Femur (tissue), 1 donor: ENCODE measurements around the gene GRAMD1A.
A peak's percentile ranks its signal among the peaks of the same experiment; 100 is the strongest.

Experiments used
- DNase-seq: peaks from one replicate; pipeline ENCODE4 v3.0.0-alpha.2; 2017

Gene GRAMD1A

DNA sequence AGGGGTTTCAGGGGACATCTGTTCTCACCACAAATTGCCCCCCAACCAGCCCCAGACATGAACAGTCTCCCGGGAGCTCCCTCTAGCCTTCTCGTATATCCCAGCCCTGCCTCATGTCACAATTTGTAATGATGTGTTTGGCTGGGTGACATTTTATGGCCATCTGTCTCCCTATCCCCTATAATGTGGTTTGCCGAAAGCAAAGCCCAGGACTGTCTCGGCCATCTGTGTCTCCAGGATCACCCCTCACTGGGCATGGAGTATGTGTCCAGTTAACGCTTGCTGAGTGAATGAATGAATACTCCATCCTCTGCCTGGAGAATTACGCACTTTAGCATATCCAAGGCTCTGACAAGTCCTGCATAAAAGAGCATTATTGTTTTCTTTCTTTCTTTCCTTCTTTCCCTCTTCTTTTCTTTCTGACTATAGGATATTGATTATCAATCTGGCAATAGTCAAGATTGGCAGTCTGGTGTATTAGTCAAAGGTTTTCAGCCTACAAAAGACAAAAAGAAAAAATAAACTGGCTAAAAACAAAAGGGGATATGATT is 56.5 kb downstream of the GRAMD1A start:
- no peak for DNase-seq

DNA sequence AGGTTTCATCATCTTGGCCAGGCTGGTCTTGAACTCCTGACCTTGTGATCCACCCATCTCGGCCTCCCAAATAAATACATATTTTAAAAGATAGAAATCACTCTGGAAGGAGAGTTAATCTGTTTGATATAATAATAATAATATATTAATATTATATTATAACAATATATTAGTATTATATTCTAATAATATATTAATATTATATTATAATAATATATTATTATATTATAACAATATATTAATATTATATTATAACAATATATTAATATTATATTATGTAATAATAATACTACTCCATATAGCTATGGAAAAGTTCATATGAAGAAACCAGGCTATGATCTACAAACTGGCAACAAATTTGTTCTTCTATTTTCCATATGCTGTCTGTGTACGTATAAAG is 58.2 kb downstream of the GRAMD1A start:
- DNase-seq: no peak

DNA sequence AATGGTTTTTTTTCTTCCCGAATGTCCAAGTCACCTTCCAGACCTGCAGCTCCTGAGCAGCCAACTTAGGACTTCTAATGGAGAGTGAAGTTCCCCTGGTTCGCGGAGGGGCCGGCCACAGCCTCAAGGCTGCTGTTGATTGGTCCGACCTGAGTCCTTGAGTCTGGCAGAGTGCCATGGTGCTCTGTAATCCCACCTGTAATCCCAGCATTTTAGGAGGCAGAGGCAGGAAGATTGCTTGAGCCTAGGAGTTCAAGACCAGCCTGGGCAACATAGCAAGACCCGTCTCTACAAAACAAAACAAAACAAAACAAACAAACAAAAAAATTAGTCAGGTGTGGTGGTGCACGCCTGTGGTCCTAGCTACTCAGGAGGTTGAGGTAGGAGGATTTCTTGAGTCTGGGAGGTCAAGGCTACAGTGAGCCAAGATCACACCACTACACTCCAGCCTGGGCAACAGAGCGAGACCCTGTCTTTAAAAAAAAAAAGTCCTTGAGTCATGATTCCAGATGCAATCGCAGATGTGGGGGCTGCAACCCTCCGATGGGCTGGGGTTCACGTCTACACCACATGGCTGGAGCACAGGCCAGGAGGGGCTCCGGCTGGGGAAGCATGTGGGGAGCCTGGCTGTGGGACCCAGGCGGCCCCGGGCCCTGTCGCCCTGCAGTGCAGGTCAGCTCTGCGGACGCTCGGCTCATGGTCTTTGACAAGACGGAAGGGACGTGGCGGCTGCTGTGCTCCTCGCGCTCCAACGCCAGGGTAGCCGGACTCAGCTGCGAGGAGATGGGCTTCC is 59.1 kb downstream of the GRAMD1A start:
- no peak for DNase-seq

DNA sequence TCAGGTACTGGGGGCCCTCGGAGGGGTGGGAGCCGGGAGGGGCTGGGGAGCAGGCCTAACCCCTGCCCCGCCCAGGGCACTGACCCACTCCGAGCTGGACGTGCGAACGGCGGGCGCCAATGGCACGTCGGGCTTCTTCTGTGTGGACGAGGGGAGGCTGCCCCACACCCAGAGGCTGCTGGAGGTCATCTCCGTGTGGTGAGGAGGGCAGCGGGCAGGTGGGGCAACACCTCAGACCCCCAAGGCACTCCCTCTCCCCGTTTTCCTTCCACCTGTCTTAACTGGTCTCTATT is 59.6 kb downstream of the GRAMD1A start:
- DNase-seq: no peak

DNA sequence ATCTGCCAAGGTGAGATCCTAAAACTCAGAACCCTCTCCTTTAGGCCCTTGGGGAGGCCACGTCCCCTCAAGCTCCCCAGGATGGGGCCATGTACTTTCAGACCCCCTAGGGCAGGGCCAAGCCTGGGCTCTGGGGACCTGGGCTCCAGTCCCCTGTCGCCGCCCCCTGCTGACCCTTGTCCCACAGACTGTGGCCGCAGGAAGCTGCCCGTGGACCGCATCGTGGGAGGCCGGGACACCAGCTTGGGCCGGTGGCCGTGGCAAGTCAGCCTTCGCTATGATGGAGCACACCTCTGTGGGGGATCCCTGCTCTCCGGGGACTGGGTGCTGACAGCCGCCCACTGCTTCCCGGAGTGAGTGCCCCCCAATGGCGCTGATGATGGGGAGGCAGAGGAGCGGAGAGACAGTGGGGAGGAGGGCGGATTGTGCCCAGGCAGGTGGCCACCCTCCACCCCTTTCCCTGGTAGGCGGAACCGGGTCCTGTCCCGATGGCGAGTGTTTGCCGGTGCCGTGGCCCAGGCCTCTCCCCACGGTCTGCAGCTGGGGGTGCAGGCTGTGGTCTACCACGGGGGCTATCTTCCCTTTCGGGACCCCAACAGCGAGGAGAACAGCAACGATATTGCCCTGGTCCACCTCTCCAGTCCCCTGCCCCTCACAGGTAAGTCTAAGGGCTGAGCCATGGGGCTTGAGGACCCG is 60.2 kb downstream of the GRAMD1A start:
- no peak for DNase-seq

DNA sequence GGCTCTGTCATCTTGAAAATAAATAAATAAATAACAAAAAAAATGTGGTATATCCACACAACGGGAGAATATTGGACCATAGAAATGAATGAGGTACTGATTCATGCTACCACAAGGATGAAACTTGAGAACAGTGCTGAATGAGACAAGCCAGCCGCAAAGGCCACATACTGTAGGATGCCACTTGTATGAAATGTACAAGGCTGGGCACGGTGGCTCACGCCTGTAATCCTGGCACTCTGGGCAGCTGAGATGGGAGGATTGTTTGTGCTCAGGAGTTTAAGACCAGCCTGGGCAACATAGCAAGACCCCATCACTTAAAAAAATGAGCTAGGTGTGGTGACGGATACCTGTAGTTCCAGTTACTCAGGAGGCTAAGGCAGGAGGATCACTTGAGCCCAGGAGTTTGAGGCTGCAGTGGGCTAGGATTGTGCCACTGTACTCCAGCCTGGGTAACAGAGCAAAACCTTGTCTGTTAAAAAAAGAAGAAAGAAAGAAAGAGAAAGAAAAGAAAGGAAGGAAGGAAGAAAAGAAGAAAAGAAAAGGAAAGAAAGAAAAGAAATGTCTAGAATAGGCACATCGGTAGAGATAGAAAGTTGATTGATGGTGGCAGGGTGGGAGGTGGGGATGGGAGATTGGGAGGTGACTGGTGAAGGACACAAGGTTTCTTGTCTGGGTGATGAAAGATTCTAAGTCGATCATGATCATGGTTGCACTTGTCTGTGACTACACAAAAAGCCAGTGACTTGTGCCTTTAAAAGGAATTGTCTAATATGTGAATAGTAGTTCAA is 61.7 kb downstream of the GRAMD1A start:
- DNase-seq: no peak

DNA sequence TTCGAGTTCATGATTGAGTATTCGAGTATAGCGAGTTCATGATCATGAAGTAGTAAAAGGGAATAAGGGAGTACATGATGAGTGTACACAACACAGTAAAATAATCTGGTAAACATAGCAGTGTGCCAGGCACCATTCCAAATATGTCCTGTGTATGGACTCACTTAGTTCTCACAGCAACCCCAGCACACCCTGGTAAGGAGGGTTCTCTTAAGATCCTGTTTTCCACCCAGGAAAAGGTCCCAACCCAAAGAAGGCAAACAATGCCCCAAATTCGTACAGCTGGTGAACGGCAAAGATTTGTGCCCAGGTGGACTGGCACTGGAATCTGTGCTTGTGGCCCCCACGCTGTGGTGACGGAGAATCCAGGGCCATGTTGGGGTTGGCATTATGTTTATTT is 62.8 kb downstream of the GRAMD1A start:
- DNase-seq: no peak

DNA sequence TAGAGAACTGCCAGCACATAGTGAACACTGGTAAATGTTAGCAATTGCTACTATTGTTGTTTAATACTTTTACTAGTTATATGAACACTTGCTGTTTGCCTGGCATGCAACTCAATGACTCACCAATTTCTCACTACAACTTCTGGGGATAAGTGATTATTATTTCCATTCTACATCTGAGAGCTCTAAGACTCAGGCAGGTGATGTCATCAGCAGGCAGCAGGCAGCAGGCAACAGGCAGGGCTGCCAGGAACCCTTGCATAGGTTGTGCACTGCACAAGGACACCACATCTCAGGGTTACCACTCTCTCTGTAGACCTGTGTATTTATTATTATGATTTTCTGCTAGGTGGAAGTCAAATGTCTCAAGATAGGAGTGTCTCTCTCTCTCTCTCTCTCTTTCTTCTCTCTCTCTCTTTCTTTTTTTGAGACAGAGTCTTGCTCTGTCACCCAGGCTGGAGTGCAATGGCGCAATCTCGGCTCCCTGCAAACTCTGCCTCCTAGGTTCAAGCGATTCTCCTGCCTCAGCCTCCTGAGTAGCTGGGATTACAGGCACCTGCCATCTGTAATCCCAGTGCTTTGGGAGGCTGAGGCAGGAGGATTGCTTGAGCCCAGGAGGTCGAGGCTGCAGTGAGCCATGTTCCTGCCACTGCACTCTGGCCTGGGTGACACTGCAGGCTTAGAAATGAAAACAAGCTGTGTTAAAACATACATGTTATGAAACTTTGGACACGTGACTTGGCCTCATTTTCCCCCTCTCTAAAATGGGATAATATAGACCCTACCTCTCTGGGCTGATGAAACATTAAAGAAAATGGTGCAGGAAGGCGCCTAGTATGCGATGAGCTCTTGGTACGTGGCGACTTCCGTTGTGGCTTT is 64.1 kb downstream of the GRAMD1A start:
- no peak for DNase-seq

DNA sequence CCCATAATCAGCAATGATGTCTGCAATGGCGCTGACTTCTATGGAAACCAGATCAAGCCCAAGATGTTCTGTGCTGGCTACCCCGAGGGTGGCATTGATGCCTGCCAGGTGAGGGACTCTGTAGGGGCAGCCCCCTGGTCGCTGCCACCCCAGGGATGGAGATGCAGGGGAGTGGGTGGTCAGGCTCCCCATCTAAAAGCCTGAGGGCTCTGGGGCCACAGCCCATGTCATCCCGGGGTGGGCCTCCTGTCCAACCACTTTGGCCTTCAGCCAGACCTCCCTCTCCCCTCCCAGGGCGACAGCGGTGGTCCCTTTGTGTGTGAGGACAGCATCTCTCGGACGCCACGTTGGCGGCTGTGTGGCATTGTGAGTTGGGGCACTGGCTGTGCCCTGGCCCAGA is 65.5 kb downstream of the GRAMD1A start:
- DNase-seq: no peak

DNA sequence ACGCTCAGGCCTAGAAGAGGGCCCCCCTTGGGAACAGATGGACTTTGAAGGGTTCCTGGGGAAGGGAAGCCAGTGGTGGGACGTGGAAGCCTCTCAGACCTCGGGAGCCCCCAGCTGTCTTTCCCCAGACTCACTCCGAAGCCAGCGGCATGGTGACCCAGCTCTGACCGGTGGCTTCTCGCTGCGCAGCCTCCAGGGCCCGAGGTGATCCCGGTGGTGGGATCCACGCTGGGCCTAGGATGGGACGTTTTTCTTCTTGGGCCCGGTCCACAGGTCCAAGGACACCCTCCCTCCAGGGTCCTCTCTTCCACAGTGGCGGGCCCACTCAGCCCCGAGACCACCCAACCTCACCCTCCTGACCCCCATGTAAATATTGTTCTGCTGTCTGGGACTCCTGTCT is 66.0 kb downstream of the GRAMD1A start:
- no peak for DNase-seq

DNA sequence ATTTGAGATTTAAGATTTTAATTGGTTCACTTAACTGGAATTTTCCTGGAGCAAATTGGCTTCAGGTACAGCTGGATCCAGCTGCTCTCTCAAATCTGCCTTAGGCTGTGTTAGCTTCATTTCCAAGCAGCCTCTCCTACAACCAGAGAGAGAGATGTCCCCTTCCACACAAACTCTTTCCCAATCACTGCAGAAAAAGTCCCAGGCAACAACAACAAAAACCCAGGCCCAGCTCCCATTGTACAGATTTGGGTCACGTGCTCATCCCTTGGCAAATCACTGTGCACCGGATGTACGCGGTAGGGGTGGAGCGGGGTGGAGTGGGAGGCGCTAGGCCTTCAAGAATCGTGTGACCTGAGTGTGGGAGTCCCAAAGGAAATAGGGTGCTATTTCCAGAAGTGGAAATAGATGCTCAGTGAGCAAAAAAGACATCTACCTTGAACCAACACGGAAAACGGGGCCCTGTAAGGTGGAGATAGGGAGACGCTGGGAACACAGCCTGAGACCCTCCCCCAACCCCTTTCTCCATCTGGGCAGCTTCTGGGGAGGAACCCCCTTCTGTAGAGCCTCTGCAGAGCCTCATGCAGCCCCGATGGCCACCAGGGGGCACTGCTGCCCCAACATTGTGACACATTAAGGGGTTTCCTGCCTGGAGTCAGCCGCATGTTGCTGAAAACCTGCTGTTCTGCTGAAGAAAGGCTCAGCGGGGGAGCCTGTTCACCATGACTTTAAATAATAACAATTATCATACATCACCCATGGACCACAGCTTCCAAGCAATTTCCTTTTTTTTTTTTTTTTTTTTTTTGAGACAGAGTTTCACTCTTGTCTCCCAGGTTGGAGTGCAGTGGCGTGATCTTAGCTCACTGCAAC is 66.8 kb downstream of the GRAMD1A start:
- peak; percentile 89 for DNase-seq

DNA sequence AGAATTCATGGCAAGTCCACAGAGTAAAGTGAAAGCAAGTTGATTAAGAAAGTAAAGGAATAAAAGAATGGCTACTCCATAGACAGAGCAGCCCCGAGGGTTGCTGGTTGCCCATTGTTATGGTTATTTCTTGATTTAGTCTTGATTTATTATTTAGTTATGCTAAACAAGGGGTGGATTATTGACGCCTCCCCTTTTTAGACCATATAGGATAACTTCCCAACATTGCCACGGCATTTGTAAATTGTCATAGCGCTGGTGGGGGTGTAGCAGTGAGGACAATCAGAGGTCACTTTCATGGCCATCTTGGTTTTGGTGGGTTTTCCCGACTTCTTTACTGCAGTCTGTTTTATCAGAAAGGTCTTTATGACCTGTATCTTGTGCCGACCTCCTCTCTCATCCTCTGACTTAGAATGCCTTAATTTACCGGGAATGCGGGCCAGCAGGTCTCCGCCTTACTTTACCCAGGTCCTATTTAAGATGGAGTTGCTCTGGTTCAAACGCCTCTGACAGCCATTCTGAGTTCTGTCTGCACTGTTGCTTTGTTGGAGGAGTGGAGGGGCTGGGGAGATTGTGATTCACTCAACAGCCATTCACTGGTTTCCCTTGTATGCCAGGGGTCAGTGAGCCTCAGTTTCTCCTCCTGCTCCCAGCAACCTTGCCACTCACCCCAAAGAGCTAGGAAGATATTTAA is 69.0 kb downstream of the GRAMD1A start:
- DNase-seq: no peak

DNA sequence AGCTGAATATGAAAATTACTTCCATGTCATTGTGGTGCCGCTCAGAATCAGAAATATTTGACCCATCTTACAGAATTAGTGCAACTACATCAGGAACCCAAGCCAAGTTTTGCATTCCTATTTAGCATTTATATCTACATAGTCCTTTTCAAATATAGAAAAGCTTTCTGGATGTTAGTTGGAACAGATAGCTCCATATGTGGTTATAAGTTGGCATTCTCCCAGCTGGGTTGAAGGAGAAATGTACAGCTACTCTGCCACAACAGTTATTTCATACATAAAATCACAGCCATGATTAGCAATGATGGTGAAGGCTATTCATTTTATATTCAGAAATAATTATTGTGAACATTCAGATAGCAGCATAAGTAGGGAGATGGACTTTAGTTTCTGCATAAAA is 69.6 kb downstream of the GRAMD1A start:
- no peak for DNase-seq

DNA sequence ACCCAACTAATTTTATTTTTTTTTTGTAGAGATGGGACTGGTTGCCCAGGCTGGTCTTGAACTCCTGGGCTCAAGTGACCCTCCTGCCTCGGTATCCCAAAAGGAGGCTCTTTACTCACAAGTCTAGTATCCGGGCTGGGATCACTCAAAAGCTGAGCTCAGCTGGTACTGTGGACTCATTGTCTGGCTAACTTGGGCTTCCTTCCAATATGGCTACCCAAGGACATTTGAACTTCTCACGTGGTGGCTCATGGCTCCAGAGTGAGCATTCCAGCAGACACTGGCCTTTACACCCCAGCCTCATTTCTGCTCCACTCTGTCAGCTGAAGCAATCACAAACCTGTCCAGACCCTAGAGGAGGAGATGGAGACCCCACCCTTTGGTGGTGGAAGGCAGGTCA is 70.3 kb downstream of the GRAMD1A start:
- no peak for DNase-seq

DNA sequence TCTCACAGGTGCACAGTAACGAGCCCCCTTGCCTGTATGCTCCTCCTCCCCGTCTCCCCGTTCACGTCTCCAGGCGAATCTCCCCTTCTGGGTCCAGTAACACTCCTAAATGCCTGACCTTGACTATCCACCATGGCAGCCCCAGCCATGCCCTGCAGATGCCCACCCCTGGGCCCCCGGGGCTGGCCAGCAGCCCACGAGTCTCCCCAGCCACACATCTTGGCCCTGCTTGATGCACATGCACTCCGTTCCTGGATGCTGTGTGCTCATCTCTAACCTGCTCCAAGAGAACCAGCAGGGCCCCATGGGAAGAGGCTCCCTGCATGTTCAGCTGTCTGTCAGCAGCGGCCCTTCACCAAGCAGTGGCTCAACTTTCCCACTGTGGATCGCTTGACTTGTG is 73.4 kb downstream of the GRAMD1A start:
- DNase-seq: no peak

DNA sequence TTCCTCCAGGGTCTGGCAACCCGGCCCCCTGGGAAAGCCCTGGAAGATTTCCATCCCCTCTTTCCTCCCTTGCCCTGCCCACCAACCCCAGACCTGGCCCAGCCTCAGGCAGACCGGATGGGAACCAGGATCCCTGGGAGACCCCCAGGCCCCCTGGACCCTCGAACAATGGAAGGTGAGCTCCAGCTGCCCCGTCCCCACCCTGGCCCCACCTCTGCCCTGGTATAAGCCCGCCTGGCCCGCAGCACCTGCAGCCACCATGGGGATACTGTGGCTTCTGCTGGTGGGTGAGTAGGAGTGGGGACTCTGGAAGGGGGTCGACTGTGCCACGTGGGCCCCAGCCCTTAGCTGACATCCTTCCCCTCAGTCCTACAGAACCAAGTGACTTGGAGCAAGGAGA is 73.8 kb downstream of the GRAMD1A start:
- no peak for DNase-seq

DNA sequence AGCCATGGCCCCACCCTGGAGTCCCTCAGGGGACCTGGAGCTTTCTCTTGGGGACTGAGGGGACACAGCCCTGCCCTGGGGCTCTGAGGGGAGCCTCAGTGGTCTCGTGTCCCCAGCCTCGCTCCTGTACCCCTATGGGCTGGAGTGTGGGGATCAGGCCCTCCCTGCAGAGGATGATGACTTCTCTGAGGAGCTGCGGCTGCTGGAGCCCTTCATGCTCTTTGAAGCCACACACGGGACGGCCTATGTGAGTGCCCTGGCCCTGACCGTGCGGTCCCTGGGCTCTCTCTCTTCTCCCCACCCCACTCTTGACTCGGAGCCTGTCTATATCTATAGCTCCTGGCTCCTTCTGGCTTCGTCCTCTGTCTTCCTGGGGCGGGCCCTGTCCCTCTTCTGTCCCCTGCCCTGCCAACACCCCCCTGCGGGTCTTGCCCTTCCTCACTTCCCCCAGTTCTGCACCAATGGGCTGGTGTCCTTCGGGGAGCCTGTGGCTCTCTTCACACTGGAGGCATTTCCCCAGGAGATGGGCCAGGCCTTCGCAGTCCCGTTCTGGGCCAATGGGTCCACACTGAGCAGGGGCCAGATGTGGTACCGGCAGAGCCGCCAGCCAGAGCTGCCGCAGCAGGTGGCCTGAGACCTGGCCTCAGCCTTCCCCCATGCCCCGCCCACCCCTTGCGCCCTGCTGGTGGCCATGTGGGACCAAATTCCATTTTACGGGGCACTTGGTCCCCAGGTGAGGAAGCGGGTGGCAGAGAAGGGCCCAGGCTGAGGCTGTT is 74.5 kb downstream of the GRAMD1A start:
- DNase-seq: no peak

DNA sequence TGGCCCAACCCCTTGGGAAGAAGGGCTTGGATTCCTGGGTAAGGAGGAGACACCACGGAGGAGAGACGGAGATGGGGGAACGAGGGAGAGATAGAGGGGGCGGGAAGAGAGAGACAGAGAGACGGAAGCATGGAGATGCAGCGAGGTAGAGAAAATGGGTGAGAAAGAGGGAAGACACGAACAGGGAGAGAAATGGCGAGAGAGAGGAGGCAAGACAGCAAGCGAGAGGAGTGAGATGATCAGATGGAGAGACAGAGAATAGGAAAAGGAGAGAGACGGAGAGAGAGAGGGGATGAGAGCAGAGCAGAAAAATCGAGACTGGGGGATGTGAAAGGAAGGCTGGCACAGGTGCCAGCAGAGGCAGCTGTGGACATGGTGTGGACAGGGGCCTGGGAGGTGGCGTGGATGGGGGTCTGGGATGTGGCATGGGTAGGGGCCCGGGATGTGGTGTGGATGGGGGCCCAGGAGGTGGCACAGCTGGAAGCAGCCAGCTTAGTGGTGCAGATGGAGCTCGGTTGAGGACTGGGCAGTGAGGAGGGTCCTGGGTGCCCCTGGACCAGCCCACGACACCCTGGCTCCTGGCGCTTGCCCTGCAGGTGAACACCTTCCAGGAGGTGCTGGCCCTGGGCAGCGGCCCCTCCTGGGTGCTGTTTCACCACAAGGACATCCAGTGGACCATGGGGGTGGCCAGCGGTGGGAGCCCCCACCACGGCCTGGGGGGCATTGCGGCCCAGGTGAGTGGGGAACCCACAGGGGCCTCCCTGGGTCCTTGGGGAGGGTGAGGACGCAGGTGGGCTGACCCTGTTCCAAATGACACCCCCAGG is 75.3 kb downstream of the GRAMD1A start:
- DNase-seq: no peak

DNA sequence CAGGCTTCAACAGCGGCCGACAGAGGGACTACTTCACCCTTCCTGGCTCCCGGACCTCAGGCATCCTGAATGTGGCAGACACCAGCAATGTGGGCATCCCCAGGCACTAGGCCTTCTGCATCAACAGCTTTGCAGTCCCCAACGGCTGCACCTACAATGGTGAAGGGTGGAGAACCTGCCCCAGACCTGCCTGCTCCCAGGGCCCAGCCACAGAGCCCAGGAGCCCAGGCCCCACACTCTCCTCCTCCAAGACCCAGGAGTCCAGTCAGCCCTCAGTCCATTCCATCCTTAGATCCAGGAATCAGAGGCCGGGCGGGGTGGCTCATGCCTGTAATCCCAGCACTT is 75.9 kb downstream of the GRAMD1A start:
- no peak for DNase-seq
